HepG2 (cell line): ENCODE data around the gene PPP2R5D. TPM values are rescaled to one million over a fixed set of nuclear protein-coding genes. Genes with fewer than 3 reads are reported as not detected.

Experiments used
- ATAC-seq: fragments of 200-7000 bp; cut with Tn5 transposase; 3 replicates; pipeline ENCODE4 v1.9.1; 2020; ENCODE audit warnings: mild to moderate bottlenecking, moderate library complexity
- BruUV-seq: library from RNA; stranded (reverse); fragments of 400-500 nt; replicated peaks from 2 replicates; lab custom pipeline; 2021; lab: Mats Ljungman, UMichigan
- CTCF ChIA-PET: fragments of 300-600 bp; formaldehyde crosslinking; extraction: SDS; loops from one replicate; lab custom pipeline; 2021; ENCODE audit warnings: low total read pairs, inconsistent platforms, low intra/inter-chr PET ratio; lab: Yijun Ruan, JAX
- POLR2A ChIA-PET: fragments of 350-600 bp; sonication (Branson Sonifier 250); formaldehyde crosslinking; loops from one replicate; lab custom pipeline; 2020; ENCODE audit warnings: antibody characterized with exemption, inconsistent platforms; lab: Yijun Ruan, JAX
- DNase-seq: peaks from one replicate; pipeline ENCODE4 v3.0.0-alpha.2; 2015; ENCODE audit warnings: low spot score
- FAIRE-seq: peaks from 3 replicates; lab custom pipeline; 2011; peaks lifted over from hg19 to GRCh38; lab: Jason Lieb, UNC
- H2AFZ ChIP-seq: one replicate; pipeline ENCODE4 v1.6.1; 2011; ENCODE audit warnings: low read length, inconsistent platforms
- H3K27ac ChIP-seq: fragments of 300-600 bp; 3 replicates; pipeline ENCODE4 v1.8.0; 2011; ENCODE audit warnings: mixed run types, mild to moderate bottlenecking, mixed read lengths, low read length, inconsistent platforms; ENCODE audit not compliant: insufficient read depth; ENCODE audit errors: extremely low read length
- H3K27me3 ChIP-seq, 2 experiments: fragments of 200-600 bp in 1 of 2; 2 replicates in 1 of 2; 3 replicates in 1 of 2; pipeline versions ENCODE4 v1.6.0 to v1.8.0; 2011; ENCODE audit warnings: low read length in 2 of 2, mild to moderate bottlenecking in 2 of 2, moderate library complexity in 2 of 2, inconsistent platforms in 1 of 2; ENCODE audit not compliant: insufficient read depth in 2 of 2, control insufficient read depth in 1 of 2
- H3K36me3 ChIP-seq, 2 experiments: fragments of 200-600 bp in 1 of 2; replicated peaks in 1 of 2; 2 replicates in 1 of 2; 3 replicates in 1 of 2; pipeline versions ENCODE4 v1.5.1 to v1.8.0; 2011; ENCODE audit warnings: low read length in 2 of 2, inconsistent platforms in 1 of 2; ENCODE audit not compliant: insufficient read depth in 2 of 2, control insufficient read depth in 1 of 2
- H3K4me1 ChIP-seq: 2 replicates; pipeline ENCODE4 v1.5.1; 2012; ENCODE audit warnings: low read length, inconsistent platforms; ENCODE audit not compliant: insufficient read depth
- H3K4me2 ChIP-seq: 2 replicates; pipeline ENCODE4 v1.6.0; 2011; ENCODE audit warnings: low read depth, low read length, inconsistent platforms
- H3K4me3 ChIP-seq, 3 experiments: fragments of 200-600 bp in 1 of 3; sonication (generic), shearing (Covaris generic) in 1 of 3; replicated peaks in 1 of 3; 2 replicates each; pipeline ENCODE4 v1.5.1; 2011 to 2016; ENCODE audit warnings: low read length in 3 of 3, inconsistent platforms in 2 of 3, low read depth in 2 of 3, mild to moderate bottlenecking in 2 of 3, control low read depth in 1 of 3, mixed read lengths in 1 of 3; ENCODE audit not compliant: insufficient read depth in 1 of 3
- H3K79me2 ChIP-seq: one replicate; pipeline ENCODE4 v1.6.1; 2011; ENCODE audit warnings: low read length, inconsistent platforms; ENCODE audit not compliant: insufficient read depth
- H3K9ac ChIP-seq: 2 replicates; pipeline ENCODE4 v1.6.0; 2011; ENCODE audit warnings: mild to moderate bottlenecking, low read depth, low read length, inconsistent platforms; ENCODE audit not compliant: insufficient read depth
- H3K9me3 ChIP-seq: 2 replicates; pipeline ENCODE4 v1.5.1; 2012; ENCODE audit warnings: mild to moderate bottlenecking, low read length
- H4K20me1 ChIP-seq: 2 replicates; pipeline ENCODE4 v1.6.0; 2011; ENCODE audit warnings: inconsistent platforms, mild to moderate bottlenecking, low read length, moderate library complexity; ENCODE audit not compliant: insufficient read depth
- ATF7 ChIP-seq, 2 experiments: fragments of 450-650 bp in 1 of 2; sonication (generic) in 1 of 2; formaldehyde crosslinking in 1 of 2; IDR thresholded peaks; 2 replicates each; pipeline versions ENCODE4 v1.4.0 to v1.6.1; 2016 to 2020; ENCODE audit warnings: antibody characterized with exemption in 1 of 2, mild to moderate bottlenecking in 1 of 2, missing genetic modification reagents in 1 of 2
- FOXM1 ChIP-seq: sonication (generic); formaldehyde crosslinking; IDR thresholded peaks from 2 replicates; pipeline ENCODE4 v1.5.0; 2020; ENCODE audit warnings: missing genetic modification reagents
- HMG20B ChIP-seq: conservative IDR thresholded peaks from 2 replicates; pipeline ENCODE4 v1.6.1; 2016; ENCODE audit warnings: missing genetic modification reagents, missing compliant biosample characterization
- PRDM4 ChIP-seq: sonication (generic); formaldehyde crosslinking; IDR thresholded peaks from 2 replicates; pipeline ENCODE4 v1.9.0; 2021; ENCODE audit warnings: missing genetic modification reagents, borderline replicate concordance
- RCOR2 ChIP-seq: IDR thresholded peaks from 2 replicates; pipeline ENCODE4 v1.6.1; 2016; ENCODE audit warnings: missing biosample characterization, missing genetic modification reagents
- ZNF280B ChIP-seq: sonication (generic); formaldehyde crosslinking; IDR thresholded peaks from 2 replicates; pipeline ENCODE4 v1.5.0; 2020; ENCODE audit warnings: missing genetic modification reagents, mild to moderate bottlenecking, borderline replicate concordance
- ZNF589 ChIP-seq: sonication (generic); formaldehyde crosslinking; conservative IDR thresholded peaks from 2 replicates; pipeline ENCODE4 v1.8.0; 2022; ENCODE audit warnings: mild to moderate bottlenecking, moderate library complexity, missing genetic modification reagents
- ZNF850 ChIP-seq: sonication (generic); formaldehyde crosslinking; conservative IDR thresholded peaks from 2 replicates; pipeline ENCODE4 v1.9.0; 2021; ENCODE audit warnings: mild to moderate bottlenecking, missing genetic modification reagents
- WGBS: methylation state at CpG from one replicate; pipeline ENCODE4 v1.1.6; 2017; ENCODE audit warnings: low lambda C conversion rate; 5-methylcytosine and 5-hydroxymethylcytosine counted together
- in situ Hi-C: cut with HindIII; loops from 2 replicates; pipeline ENCODE4 v1.10.0; 2017; ENCODE audit warnings: low pct_unique_long_range_greater_than_20kb; ENCODE audit not compliant: extremely low pct_ligation_motif_present
- intact Hi-C: fragments of 100-400 bp; cut with micrococcal nuclease; formaldehyde crosslinking; loops from one replicate; pipeline ENCODE4 v1.10.0; 2022; ENCODE audit not compliant: unreplicated experiment
- polyA plus RNA-seq, 8 experiments: library from polyadenylated mRNA; depleted of rRNA in 3 of 8; stranded (reverse) in 7 of 8; unstranded in 1 of 8; fragments of >200 nt; fragmentation: Illumina TruSeq in 4 of 8; extraction: Trizol in 4 of 8; gene quantifications; 2 replicates each; pipeline versions ENCODE4 v1.2.1 to v1.2.3, GENCODE V29; 2011 to 2016; ENCODE audit warnings: low read depth in 4 of 8, missing spikeins in 1 of 8, mixed read lengths in 1 of 8; ENCODE audit not compliant: insufficient read depth in 1 of 8
- total RNA-seq, 5 experiments: library from RNA; depleted of rRNA; stranded (reverse); fragments of >200 nt; fragmentation: Illumina TruSeq; extraction: Trizol; gene quantifications; 2 replicates each; pipeline ENCODE4 v1.2.3, GENCODE V29; 2016; ENCODE audit warnings: low read depth in 1 of 5
- TF ChIP-seq, protein P1 (sequence below): sonication (generic); formaldehyde crosslinking; IDR thresholded peaks from one replicate; pipeline ENCODE4 v1.5.1; 2020; ENCODE audit warnings: mild to moderate bottlenecking, missing genetic modification reagents; ENCODE audit errors: not compliant biosample characterization

PPP2R5D gene
- total and polyA plus RNA-seq, 2 of the 13 experiments (the other 11 are each of a cell fraction or from before 2014, with no cell fraction given), result 53.7 to 60.4 TPM

- Histone ChIP-seq H3K27me3 (no peaks in the 10 kb centered on the region), H3K79me2 (no peaks in the 10 kb centered on the region), H2AFZ (no peak overlapping the region), H3K27ac (no peak overlapping the region), H3K4me3 (no peak overlapping the region), H3K9ac (no peak overlapping the region), H3K9me3 (no peaks in the 10 kb centered on the region), H3K36me3 (0 out of 5 replicates have a peak, but pooled peaks cover 0 to 1% of the 10 kb centered on the region in 2 experiments), H4K20me1 (no peaks in the 10 kb centered on the region), H3K4me1 (peaks cover 47% of the 10 kb centered on the region), H3K4me2 (no peak overlapping the region)
- ChIA-PET POLR2A (interaction anchor here (1.0 to 3.4 kb wide), 4 partner anchors 11 to 92 kb away, joined by 3 to 38 read pairs (median 4); partner anchors contain the start of genes CNPY3, PEX6 and PPP2R5D), CTCF (no interaction called here)
- no TSS peak for BruUV-seq
- 98% methylated on average over 5 of the region's 12 CpGs for WGBS
- FAIRE-seq, result no peak
- no peak for DNase-seq
- in situ Hi-C loops, result no loop called here
- intact Hi-C loops, result no loop called here
- ATAC-seq, result no peak
- no peak for TF ChIP-seq HMG20B (CRISPR knock-in tag)
- no peak for TF ChIP-seq ATF7 (IDR thresholded peaks at IDR 0.05)
- no peak for TF ChIP-seq ATF7 (CRISPR knock-in tag; IDR thresholded peaks at IDR 0.05)
- no peak for TF ChIP-seq FOXM1 (CRISPR knock-in tag)
- TF ChIP-seq, protein P1, sequence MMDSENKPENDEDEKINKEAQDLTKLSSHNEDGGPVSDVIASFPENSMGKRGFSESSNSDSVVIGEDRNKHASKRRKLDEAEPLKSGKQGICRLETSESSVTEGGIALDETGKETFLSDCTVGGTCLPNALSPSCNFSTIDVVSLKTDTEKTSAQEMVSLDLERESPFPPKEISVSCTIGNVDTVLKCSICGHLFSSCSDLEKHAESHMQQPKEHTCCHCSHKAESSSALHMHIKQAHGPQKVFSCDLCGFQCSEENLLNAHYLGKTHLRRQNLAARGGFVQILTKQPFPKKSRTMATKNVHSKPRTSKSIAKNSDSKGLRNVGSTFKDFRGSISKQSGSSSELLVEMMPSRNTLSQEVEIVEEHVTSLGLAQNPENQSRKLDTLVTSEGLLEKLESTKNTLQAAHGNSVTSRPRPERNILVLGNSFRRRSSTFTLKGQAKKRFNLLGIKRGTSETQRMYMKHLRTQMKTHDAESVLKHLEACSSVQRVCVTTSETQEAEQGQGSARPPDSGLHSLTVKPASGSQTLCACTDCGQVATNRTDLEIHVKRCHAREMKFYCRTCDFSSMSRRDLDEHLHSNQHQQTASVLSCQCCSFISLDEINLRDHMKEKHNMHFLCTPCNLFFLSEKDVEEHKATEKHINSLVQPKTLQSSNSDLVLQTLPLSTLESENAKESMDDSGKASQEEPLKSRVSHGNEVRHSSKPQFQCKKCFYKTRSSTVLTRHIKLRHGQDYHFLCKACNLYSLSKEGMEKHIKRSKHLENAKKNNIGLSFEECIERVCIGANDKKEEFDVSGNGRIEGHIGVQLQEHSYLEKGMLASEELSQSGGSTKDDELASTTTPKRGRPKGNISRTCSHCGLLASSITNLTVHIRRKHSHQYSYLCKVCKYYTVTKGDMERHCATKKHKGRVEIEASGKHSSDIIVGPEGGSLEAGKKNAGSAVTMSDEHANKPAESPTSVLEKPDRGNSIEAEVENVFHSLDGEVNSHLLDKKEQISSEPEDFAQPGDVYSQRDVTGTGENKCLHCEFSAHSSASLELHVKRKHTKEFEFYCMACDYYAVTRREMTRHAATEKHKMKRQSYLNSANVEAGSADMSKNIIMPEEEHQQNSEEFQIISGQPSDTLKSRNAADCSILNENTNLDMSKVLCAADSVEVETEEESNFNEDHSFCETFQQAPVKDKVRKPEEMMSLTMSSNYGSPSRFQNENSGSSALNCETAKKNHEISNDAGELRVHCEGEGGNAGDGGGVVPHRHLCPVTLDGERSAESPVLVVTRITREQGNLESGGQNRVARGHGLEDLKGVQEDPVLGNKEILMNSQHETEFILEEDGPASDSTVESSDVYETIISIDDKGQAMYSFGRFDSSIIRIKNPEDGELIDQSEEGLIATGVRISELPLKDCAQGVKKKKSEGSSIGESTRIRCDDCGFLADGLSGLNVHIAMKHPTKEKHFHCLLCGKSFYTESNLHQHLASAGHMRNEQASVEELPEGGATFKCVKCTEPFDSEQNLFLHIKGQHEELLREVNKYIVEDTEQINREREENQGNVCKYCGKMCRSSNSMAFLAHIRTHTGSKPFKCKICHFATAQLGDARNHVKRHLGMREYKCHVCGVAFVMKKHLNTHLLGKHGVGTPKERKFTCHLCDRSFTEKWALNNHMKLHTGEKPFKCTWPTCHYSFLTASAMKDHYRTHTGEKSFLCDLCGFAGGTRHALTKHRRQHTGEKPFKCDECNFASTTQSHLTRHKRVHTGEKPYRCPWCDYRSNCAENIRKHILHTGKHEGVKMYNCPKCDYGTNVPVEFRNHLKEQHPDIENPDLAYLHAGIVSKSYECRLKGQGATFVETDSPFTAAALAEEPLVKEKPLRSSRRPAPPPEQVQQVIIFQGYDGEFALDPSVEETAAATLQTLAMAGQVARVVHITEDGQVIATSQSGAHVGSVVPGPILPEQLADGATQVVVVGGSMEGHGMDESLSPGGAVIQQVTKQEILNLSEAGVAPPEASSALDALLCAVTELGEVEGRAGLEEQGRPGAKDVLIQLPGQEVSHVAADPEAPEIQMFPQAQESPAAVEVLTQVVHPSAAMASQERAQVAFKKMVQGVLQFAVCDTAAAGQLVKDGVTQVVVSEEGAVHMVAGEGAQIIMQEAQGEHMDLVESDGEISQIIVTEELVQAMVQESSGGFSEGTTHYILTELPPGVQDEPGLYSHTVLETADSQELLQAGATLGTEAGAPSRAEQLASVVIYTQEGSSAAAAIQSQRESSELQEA, result no peak
- no peak for TF ChIP-seq ZNF280B (CRISPR knock-in tag)
- TF ChIP-seq PRDM4, result no peak
- no peak for TF ChIP-seq ZNF589
- TF ChIP-seq ZNF850, result no peak
- no peak for TF ChIP-seq RCOR2
These were observed 16.2 kb upstream of the PPP2R5D start for GRCh38 chr6:42968126-42968701.
